ENCODE measurements around the gene HSH2D.

The HSH2D gene

DNA sequence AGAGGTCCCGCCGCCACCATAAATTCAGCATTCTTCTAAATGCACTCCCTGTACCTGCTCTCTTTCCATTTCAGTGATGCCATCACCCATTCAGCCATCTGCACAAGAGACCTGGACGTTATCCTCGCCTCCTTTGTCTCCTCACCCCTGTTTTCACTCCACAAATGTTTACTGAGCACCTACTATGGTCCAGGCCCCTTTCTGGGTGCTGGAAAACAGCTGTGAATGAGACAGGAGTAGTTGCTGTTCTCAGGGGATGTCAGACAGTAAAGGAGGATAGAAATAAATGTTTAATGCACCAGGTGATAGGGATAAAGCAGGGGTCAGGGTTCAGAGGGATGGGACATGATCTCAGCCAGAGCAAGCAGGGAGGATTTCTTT lies 57.5 kb downstream of the HSH2D start:
- peaks cover 2% of the 10 kb centered on the region; the same call in 1 of the 2 replicates for H3K4me1 ChIP-seq (ENCODE audit: insufficient read depth, low read length)
- H3K9ac ChIP-seq (ENCODE audit: low read depth, low read length): no peak overlapping the region
- H3K4me3 ChIP-seq (ENCODE audit: low read length): no peak overlapping the region
- no peak overlapping the region for H3K27ac ChIP-seq (ENCODE audit: low read length)
- no peaks in the 10 kb centered on the region for H3K9me3 ChIP-seq (ENCODE audit: insufficient read depth, low read depth, low read length)
- H3K27me3 ChIP-seq (ENCODE audit: insufficient read depth, low read length): no peaks in the 10 kb centered on the region
- H3K36me3 ChIP-seq (ENCODE audit: insufficient read depth, low read depth, low read length): peaks cover 9% of the 10 kb centered on the region

DNA sequence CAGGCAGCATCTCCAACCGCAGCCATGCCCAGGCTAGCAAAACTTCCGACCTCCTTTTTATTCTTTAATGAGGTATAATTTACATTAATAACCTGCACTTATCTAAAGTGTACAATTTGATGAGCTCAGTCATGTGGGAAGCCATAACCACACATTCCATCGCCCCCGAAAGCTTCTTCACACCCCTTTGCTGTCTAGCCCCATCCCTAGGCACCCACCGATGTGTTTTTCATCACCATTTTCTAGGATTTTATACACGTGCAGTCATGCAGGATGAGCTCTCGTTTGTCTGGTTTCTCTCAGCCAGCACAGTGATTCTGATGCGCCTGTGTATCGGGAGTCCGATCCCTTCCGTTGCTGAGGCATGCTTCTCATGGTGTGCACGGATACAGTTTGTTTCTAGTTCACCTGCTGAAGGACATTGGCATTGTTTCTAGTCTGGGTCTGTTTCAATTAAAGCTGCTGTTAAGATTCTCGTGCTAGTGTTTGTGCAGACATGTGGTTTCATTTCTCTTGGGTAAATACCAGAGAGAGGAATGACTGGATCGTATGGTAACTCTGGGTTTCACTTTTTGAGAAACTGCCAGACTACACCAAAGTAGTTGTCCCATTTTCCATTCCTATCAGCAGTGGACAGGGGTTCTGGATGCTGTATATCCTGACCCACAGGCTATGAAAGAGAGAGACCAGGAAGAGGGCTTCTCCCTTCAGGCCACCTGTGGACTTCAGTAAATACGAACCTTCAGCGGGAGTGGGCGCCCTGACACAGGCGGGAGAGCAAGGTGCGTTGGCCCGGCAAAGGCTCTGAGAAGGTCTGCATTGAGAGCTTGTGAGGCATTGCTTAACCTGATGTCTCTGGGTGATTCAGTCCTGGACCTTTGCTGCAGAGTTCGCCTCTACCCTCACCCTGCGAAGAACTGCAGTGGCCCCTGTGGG lies 59.1 kb downstream of the HSH2D start:
- Histone ChIP-seq H3K36me3 (ENCODE audit: insufficient read depth, low read depth, low read length) (peaks cover 9% of the 10 kb centered on the region), H3K9me3 (ENCODE audit: insufficient read depth, low read depth, low read length) (no peaks in the 10 kb centered on the region)

DNA sequence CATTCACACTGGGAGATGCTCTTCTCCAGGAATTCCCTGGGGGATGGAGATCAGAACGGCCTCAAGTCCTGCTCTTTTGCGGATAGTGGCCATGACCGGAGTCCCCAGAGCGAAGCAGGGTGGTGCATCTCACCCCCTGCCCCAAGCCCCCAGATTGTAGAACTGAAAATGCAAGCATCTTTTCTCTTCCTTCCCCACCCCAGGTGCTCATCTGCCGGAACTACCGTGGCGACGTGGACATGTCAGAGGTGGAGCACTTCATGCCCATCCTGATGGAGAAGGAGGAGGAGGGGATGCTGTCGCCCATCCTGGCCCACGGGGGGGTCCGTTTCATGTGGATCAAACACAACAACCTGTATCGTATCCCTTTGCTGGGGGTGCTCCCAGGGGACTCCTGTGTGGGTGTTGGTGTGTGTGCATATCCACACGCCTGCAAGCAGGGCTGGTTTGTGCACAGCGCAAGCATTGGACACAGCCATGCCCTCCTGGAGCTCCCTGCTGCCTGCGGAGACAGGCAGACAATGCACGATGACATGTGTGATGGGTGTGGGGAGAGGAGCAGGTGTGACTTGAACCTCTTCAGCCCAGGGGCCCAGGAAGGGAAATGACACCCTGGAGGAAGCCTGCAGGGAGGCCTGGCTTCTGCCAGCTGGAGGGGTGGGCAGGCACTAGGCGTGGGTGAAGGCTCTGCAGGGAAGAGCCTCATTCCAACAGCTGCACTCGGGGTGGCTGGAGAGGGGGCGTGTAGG lies 59.9 kb downstream of the HSH2D start:
- H3K9ac ChIP-seq (ENCODE audit: low read depth, low read length): no peak overlapping the region
- no peak overlapping the region for H3K4me3 ChIP-seq (ENCODE audit: low read length)
- peaks cover 17% of the 10 kb centered on the region for H3K36me3 ChIP-seq (ENCODE audit: insufficient read depth, low read depth, low read length)
- H3K27me3 ChIP-seq (ENCODE audit: insufficient read depth, low read length): no peaks in the 10 kb centered on the region
- H3K27ac ChIP-seq (ENCODE audit: low read length): no peak overlapping the region
- H3K9me3 ChIP-seq (ENCODE audit: insufficient read depth, low read depth, low read length): no peaks in the 10 kb centered on the region
- H3K4me1 ChIP-seq (ENCODE audit: insufficient read depth, low read length): no peaks in the 10 kb centered on the region

More for the DNA sequence above, 59.1 kb downstream of the HSH2D start:
- Histone ChIP-seq H3K9ac (ENCODE audit: low read depth, low read length) (no peak overlapping the region), H3K4me3 (ENCODE audit: low read length) (no peak overlapping the region), H3K4me1 (ENCODE audit: insufficient read depth, low read length) (no peaks in the 10 kb centered on the region), H3K27ac (ENCODE audit: low read length) (no peak overlapping the region), H3K27me3 (ENCODE audit: insufficient read depth, low read length) (no peaks in the 10 kb centered on the region)

DNA sequence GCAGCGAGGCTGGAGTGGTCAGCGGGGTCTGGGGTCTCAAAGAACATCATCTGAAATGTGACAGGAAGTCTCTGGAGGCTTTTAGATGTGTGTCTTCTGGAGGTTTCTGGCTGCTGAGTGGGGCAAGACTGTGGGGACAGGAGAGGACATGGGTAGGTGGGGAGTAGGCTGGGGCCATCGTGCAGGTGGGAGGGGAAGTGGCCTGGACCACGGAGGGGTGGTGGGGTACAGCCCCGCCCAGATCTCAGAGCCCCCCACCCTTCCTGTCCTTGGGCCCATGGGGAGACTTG lies 60.5 kb downstream of the HSH2D start:
- H3K27me3 ChIP-seq (ENCODE audit: insufficient read depth, low read length): no peaks in the 10 kb centered on the region
- H3K36me3 ChIP-seq (ENCODE audit: insufficient read depth, low read depth, low read length): peaks cover 23% of the 10 kb centered on the region
- no peak overlapping the region for H3K27ac ChIP-seq (ENCODE audit: low read length)
- H3K9ac ChIP-seq (ENCODE audit: low read depth, low read length): no peak overlapping the region
- H3K4me1 ChIP-seq (ENCODE audit: insufficient read depth, low read length): no peaks in the 10 kb centered on the region
- no peak overlapping the region for H3K4me3 ChIP-seq (ENCODE audit: low read length)
- H3K9me3 ChIP-seq (ENCODE audit: insufficient read depth, low read depth, low read length): no peaks in the 10 kb centered on the region

DNA sequence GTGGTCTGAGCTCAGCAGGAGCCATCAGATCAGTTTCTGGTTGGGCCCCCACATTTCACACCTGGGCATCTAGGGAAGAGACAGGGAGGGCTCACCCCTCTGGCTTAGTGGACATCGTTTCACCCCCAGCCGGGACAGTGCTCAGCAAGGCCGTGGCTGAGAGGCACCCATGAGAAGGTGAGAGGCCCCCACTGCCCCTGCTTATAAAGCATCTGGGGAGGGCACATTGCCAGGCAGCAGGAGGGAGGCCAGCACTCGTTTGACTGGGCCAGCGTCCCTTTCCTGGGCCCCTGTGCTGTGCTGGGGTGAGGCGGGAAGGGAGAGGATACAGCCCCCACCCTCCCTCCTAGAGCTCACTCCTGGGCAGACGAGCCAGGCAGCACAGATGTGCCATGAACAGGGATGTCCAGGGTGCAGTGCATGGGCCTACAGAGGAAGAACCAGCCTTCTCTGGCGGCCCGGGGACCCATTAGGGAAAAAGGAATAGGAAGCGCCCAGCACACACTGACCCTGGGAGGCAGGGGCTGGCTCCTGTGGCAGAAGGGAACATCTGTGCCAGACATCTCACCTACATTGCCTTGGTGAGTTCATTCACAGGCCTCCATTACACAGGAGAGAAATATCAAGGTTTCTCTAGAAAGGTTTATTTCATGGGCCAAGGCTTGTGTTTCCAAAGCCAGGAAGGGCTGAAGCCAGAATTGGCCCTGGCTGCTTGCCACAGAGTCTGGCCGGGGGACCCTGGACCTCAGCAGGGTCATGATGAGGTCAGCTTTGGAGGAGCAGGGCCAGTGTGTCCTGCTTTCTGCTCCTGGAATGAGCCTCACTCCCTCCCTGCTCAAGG lies 61.9 kb downstream of the HSH2D start:
- Histone ChIP-seq H3K36me3 (ENCODE audit: insufficient read depth, low read depth, low read length) (peaks cover 32% of the 10 kb centered on the region), H3K9ac (ENCODE audit: low read depth, low read length) (no peak overlapping the region), H3K4me3 (ENCODE audit: low read length) (no peak overlapping the region), H3K4me1 (ENCODE audit: insufficient read depth, low read length) (no peaks in the 10 kb centered on the region), H3K27me3 (ENCODE audit: insufficient read depth, low read length) (no peaks in the 10 kb centered on the region), H3K27ac (ENCODE audit: low read length) (no peak overlapping the region), H3K9me3 (ENCODE audit: insufficient read depth, low read depth, low read length) (no peaks in the 10 kb centered on the region)

DNA sequence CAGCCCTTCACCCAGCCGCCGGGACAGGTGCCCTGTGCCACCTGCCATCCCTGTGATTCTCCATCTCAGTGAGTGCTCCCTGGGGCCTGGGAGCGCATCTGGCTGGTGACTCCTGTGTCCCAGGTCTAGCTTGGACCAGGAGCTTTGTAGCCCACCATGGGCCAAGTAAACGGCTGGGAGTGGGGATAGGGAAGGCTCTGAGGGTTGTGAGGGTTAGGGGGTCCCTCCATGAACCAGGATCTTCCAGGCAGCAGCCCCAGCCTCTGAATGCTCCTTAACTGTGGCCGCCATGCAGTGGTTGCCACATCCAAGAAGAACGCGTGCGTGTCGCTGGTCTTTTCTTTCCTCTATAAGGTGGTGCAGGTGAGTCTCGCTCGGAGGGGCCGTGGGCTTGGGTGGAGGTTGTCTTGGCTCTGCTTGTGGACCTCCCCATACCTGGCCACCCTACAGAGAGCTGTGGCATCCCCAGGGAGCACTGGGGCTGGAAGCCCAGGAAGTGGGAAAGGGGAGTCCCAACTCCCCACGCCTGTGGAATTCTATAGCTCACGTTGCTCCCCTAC lies 62.6 kb downstream of the HSH2D start:
- peaks cover 32% of the 10 kb centered on the region for H3K36me3 ChIP-seq (ENCODE audit: insufficient read depth, low read depth, low read length)

DNA sequence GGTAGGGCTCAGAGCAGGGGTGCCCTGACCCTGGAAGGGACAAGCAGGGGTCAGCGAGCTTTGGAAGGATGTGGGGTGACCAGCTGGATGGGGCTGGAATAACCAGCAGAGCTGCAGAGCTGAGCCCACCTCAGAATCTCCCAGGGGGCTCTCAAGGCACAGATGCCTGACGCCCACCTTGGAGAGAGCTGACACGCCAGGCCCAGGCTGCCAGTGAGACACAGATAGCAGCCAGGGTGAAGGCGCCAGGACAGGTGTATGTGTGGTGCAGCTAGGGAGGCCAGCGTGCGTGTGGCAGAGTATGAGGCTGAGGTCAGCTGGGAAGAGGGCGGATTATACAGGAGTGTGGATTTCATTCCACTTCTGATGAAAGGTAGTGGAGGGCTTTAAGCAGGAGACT lies 63.2 kb downstream of the HSH2D start:
- Histone ChIP-seq H3K9ac (ENCODE audit: low read depth, low read length) (no peak overlapping the region), H3K27me3 (ENCODE audit: insufficient read depth, low read length) (no peaks in the 10 kb centered on the region), H3K4me3 (ENCODE audit: low read length) (no peak overlapping the region), H3K36me3 (ENCODE audit: insufficient read depth, low read depth, low read length) (peaks cover 32% of the 10 kb centered on the region), H3K4me1 (ENCODE audit: insufficient read depth, low read length) (no peaks in the 10 kb centered on the region), H3K9me3 (ENCODE audit: insufficient read depth, low read depth, low read length) (no peaks in the 10 kb centered on the region), H3K27ac (ENCODE audit: low read length) (no peak overlapping the region)

More for the DNA sequence above, 62.6 kb downstream of the HSH2D start:
- H3K9ac ChIP-seq (ENCODE audit: low read depth, low read length): no peak overlapping the region
- H3K27me3 ChIP-seq (ENCODE audit: insufficient read depth, low read length): no peaks in the 10 kb centered on the region
- H3K4me3 ChIP-seq (ENCODE audit: low read length): no peak overlapping the region
- H3K27ac ChIP-seq (ENCODE audit: low read length): no peak overlapping the region
- H3K4me1 ChIP-seq (ENCODE audit: insufficient read depth, low read length): no peaks in the 10 kb centered on the region
- H3K9me3 ChIP-seq (ENCODE audit: insufficient read depth, low read depth, low read length): no peaks in the 10 kb centered on the region

DNA sequence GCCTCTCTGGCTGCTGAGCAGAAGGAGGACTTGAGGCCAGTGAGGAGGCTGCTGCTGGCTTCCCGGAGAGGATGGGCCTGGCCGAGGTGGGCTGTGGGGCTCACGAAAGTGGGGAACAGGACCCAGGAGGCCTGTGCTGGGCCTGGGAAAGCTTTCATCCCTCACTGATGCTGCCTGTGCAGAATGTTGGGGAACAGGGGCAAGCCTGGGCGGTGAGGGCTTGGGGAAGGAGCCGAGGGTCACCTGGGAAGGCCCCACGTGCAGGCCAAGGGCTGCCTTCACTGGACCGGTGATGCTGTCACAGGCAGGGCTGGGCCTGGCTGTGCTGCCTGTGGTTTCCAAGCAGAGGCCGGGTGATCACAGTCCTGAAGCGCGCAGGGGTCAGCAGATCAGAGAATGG lies 63.6 kb downstream of the HSH2D start:
- Histone ChIP-seq H3K9me3 (ENCODE audit: insufficient read depth, low read depth, low read length) (no peaks in the 10 kb centered on the region), H3K9ac (ENCODE audit: low read depth, low read length) (no peak overlapping the region), H3K4me1 (ENCODE audit: insufficient read depth, low read length) (no peaks in the 10 kb centered on the region), H3K4me3 (ENCODE audit: low read length) (no peak overlapping the region), H3K27ac (ENCODE audit: low read length) (no peak overlapping the region), H3K27me3 (ENCODE audit: insufficient read depth, low read length) (no peaks in the 10 kb centered on the region), H3K36me3 (ENCODE audit: insufficient read depth, low read depth, low read length) (peaks cover 32% of the 10 kb centered on the region)

DNA sequence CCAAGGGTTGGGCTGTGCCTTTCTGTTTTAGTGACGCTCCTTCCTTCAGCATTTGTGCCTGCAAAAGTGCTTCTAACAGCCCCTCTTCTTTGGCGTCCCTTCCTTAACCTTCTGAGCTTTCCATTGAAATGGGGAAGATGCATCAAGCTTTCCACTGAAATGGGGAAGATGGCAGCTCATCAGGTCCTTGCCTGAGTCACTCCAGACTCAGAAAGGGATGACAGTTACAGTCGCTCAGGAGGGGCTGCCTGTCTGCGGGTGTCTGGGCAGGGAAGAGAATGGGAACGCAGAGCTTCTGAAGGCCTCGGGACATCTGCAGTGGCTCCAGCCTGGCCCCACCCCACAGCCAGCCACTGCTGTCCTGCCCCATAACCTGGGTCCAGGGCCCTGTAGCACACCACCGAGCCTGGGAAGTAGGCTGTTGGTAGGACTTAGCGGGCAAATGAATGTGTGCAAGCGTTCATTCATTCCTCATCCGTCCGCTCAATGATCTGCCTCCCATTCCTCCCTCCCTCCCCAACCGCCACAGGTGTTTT lies 64.1 kb downstream of the HSH2D start:
- H3K9ac ChIP-seq (ENCODE audit: low read depth, low read length): no peak overlapping the region
- no peaks in the 10 kb centered on the region for H3K4me1 ChIP-seq (ENCODE audit: insufficient read depth, low read length)
- H3K27me3 ChIP-seq (ENCODE audit: insufficient read depth, low read length): no peaks in the 10 kb centered on the region
- H3K9me3 ChIP-seq (ENCODE audit: insufficient read depth, low read depth, low read length): no peaks in the 10 kb centered on the region
- H3K27ac ChIP-seq (ENCODE audit: low read length): no peak overlapping the region
- peaks cover 32% of the 10 kb centered on the region for H3K36me3 ChIP-seq (ENCODE audit: insufficient read depth, low read depth, low read length)
- H3K4me3 ChIP-seq (ENCODE audit: low read length): no peak overlapping the region
